ENCODE measurements around the gene TMX1. TPM values are rescaled to one million over a fixed set of nuclear protein-coding genes. Genes with fewer than 3 reads are reported as not detected.
"Not testable (repeated sequence)": the region's sequence is repeated elsewhere in the genome, so short reads cannot be mapped to it uniquely, and the experiment has no call there.

Gene TMX1, protein sequence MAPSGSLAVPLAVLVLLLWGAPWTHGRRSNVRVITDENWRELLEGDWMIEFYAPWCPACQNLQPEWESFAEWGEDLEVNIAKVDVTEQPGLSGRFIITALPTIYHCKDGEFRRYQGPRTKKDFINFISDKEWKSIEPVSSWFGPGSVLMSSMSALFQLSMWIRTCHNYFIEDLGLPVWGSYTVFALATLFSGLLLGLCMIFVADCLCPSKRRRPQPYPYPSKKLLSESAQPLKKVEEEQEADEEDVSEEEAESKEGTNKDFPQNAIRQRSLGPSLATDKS
- 25.6 TPM for total RNA-seq

DNA sequence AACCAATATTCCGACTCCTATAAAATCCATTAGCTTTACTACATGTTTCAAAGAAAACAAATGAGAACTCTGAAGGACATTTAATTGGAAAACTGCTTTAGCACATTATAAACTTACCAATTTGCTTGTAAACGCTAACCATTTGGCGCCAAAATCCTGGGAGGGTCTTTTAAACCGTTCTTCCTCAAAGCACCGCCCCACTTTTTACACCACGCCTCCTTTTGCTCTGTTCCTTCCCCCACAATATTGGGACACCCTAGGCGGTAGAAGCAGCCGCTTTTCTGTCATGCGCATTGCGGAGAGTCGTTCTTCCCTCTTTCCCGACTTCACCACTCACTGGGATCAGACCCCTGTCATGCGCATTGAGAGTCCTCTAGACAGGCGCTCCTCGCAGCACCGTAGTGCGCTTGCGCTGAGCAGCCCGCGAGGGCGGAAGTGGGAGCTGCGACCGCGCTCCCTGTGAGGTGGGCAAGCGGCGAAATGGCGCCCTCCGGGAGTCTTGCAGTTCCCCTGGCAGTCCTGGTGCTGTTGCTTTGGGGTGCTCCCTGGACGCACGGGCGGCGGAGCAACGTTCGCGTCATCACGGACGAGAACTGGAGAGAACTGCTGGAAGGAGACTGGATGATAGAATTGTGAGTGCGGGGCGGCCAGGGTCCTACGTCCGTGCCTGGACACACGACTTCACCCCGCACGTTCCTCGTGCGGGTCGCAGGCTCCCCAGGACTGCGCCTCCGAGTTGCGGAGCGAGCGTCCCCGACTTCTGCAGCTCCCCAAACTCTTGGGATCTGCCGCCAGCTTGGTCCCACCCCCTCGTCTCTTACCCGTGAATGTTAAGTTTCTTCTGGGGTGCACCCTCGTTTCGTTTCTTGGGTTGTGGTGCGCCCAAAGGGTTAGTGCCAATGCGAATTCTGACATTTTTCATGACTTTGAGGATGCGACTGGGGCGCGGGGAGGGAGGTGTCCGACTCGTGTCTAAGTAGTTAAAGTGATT lies at the start of gene TMX1:
Gene TMX1 (plus strand): TSS at position 435 of the 991 bp plus-strand sequence. CDS start 46 bp downstream, at position 481.
- peak; percentile 77 to 98 (median 95) for DNase-seq (ENCODE audit: low read depth in 2 of 3, low spot score in 2 of 3)

DNA sequence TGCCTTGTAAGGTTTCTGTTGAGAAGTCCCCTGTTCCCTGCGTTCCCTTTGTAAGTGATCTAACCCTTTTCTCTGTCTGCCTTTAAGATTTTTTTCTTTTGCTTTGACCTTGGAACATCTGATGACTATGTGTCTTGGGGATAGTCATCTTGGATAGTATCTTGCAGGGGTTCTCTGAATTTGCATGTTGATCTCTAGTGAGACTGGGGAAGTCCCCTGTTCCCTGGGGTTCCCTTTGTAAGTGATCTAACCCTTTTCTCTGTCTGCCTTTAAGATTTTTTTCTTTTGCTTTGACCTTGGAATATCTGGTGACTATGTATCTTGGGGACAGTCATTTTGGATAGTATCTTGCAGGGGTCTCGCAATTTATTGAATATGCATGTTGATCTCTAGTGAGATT lies 38.2 kb upstream of the TMX1 start:
- DNase-seq (ENCODE audit: low read depth in 2 of 3, low spot score in 2 of 3), result no peak

DNA sequence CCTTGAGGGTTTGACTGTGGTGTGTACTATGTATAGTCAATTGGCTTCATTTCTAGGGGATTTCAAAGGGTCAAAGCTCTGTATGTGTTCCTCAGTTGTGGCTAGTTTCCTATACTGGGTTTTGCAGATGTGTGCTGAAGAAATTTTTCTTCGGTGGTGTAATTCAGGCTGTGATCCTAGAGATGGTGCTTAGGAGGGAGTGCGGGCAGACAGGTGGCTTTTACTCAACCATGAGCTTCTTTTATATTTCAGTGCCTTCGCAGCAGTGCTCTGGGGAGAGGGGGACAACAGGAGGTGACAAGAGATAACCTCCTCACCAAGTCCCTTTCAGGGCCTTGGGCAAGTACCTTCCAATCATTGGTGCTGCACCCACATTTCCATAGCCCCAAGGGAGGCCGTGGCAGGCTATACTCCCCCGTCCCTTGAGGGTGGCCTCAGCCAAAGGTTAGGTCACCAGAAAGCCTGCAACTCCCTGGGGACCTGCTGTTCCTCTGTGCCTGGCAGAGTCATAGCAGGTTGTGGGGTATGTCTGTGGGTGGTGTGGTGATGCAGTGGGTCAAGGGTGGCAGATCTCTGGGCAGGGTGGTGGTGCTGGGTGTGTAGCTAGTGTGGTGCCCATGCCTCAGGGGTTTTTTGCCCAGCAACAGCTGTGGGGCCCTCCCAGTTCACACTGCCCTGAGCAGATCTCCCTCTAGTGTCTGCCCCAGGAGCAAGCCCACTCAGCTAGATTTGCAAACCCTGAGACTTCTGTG lies 37.0 kb upstream of the TMX1 start:
- no peak for DNase-seq (ENCODE audit: low read depth in 2 of 3, low spot score in 2 of 3)

DNA sequence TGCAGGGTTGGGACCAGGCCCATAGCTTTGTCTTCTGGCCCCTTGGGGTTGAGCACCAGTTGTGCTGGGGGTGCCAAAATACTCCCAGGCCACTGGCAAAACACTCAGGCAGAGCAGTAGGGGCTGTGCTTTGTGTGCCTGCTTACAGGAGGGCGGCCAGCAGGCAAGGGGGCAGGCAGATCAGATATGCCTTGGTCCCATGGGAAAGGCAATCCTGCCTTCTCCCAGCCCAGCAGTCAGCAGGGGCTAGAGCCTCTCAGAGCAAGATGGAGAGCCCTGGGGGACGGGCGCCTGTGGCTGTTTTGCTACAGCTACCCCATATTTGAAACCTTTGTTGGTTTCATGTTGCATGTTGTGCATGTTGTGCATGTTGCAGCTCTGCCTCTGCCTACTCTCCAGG lies 36.2 kb upstream of the TMX1 start:
- DNase-seq (ENCODE audit: low read depth in 2 of 3, low spot score in 2 of 3), result no peak

DNA sequence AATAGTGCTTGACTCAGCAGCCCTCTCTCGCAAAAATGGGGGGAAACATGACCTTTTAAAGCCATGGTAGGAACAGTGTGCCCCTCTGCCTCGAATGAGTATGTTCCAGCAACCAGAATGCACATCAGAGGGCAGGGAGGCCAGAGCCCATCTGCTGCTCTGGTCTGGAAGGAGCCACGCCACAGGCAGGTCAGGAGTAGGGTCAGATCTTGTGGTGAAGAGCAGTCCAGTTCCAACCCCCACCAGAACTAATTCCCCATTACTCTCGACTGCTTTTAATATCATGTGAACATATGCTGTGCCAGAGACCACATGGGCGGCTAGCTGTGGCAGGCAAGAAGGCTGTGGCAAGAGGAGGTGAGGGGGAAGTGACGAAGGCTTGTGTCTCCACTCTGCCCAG lies 34.6 kb upstream of the TMX1 start:
- DNase-seq (ENCODE audit: low read depth in 2 of 3, low spot score in 2 of 3), result peak in 1 of 3 donors; percentile 31

DNA sequence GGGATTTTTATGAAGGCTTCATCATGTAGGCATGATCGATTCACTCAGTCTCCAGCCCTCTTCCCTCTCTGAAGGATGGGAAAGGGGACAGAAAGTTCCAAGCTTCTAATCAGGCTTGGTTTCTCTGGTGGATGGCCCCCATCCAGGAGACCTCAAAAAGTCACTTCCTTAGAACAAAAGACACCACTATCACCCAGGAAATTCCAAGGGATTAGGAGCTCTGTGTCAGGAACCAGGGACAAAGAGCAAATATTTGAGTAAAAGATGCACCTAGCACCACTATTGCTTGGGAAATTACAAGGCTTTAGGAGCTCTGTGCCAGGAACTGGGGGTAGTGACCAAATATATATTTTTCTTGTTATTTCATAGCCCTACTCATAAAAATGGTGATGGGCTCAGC lies 33.6 kb upstream of the TMX1 start:
- DNase-seq (ENCODE audit: low read depth in 2 of 3, low spot score in 2 of 3), result no peak

DNA sequence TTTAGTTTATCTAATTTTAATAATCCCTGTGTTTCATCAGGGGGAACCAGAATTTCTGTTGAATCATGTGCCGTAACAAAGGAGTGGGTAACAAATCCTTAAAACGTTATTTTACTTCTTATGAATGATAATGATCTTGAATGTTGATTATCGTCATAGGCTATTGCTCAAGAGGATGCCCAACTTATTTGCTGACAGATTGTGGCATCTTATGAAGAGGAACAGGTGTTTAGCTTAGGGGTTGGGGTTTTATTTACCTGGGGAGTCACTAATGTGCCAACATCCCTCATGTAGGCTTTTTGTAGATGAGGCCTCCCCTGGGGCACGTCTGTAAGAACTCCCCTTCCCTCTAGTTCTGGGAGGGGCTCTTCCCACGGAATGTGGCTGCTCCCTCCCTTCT lies 32.4 kb upstream of the TMX1 start:
- no peak for DNase-seq (ENCODE audit: low read depth in 2 of 3, low spot score in 2 of 3)

DNA sequence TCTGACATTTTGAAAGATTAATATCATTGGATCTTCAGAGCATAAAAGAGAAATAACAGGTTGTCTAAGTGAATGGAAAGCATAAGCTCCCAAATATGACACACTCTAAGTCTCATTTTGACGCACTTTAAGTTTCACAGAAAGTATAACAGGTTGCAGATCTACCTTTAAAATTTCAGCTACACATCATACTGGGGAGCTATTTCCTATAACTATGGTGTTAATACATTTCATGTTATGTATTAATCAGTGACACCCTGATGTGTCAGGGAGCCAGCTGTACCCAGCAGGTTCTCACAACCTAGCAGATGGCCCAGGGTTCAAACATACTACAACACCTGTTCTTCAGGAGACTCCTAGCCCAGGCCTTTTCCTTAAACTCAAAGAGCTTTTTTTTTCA lies 31.1 kb upstream of the TMX1 start:
- DNase-seq (ENCODE audit: low read depth in 2 of 3, low spot score in 2 of 3), result no peak

DNA sequence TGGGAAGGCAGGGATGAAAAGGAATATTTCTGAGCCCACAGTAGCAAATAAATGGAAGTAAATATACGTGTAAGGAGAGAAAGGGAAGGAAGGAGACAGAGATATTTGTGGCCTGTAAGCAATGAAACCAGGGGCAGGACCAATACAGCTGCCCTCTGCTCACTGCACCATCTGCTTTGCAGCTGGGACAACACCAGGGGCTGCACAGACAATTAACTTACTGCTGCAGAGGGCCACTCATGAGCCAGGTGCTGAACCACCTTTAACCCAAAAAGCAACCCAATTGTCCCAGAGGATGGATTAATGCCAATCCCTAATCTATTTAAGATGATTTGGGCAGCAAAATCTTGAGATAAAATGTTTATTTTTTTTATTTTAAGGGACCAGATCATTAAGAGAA lies 30.6 kb upstream of the TMX1 start:
- no peak for DNase-seq (ENCODE audit: low read depth in 2 of 3, low spot score in 2 of 3)

DNA sequence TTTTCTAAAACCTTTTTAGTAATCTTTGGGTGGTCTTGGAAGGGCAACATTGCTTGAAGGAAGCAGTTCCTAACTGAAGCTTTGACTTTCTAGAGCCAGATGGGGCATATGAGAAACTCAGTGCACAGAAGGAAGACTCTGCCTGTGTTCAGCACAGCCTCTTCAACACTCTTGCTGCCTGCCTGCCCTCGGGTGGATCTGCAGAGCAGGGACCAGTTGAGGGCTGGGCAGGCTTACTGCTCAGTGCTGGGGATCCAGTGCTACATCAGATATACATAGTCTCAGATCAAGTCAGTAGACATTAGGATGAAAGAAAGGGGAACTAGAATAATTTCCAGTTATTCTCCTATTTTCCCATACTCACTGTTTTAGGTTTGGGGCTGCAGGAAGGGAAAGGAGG lies 29.5 kb upstream of the TMX1 start:
- DNase-seq (ENCODE audit: low read depth in 2 of 3, low spot score in 2 of 3), result no peak

DNA sequence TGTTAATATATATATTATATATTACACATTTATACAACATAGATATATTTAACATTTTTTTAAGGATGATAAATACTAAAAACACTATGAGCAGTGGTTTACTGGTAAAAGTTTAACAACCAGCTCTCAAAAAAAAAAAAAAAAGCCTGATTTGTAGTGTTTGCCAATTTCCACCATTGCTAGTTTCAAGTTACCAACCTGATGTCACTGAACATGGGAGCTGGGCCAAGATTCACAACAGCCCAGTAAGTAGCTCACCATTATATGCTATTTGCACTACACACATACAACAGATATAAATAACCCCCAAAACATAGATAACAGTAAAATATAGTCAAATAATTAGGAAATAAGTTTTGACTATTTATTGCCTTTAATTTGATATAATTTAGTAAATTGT lies 28.9 kb upstream of the TMX1 start:
- DNase-seq (ENCODE audit: low read depth in 2 of 3, low spot score in 2 of 3), result no peak

DNA sequence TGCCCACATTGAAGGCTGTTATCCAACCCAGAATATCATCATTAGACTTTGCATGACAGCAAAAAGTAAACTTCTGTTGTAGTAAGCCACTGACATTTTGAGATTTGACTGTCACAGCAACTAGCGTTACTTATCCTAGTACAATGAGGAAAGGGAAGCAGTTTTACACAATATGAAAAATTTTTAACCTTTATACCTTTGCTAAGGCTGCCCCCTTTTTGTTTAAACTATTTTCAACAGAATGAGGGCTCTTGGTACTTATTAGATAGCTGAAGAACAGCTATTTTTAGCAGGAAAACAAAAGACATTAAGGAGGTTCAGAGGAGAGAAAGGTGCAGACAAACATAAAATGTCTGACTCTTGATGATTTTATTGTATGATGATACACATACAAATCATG lies 23.4 kb upstream of the TMX1 start:
- DNase-seq (ENCODE audit: low read depth in 2 of 3, low spot score in 2 of 3), result no peak

DNA sequence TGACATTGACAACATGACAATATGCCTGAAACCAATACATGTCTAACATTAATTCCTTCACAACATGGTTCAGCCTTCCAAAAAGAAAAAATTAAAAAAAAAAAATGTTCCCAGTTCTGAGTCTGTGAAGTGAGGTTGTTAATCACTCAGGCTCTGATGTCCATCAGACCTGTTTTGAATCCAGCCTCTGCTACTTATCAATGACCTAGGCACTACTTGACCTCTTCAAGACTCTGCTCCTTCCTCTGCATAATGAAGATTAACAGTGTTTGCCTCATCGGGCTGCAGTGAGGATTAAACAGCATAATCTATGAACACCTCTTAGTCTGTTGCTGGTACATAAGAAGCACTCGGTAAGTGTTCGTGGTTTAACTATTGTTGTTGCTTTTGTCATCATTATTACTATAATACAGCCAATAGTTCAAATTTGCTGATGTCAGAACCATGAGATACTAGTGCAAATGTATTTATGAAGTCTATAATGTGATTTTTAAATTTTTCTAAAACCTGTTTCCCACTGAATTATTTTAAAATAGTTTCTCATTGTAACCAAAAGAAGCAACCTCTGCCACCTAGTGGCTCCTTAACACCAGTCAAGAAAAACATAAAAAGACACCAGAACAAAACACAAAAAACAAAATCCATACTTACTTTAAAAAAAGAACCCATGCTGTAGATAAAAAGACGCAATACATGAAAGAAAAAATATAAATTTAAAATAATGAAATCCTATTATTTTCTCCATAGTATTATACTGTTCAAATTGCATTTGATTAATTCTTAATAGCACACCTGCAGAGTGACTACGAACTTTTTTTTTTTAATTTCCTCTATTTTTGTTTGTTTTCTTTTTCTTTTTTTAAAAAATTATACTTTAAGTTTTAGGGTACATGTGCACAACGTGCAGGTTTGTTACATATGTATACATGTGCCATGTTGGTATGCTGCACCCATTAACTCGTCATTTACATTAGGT lies 20.3 kb upstream of the TMX1 start:
- peak in 2 of 3 donors; percentile 36 to 71 for DNase-seq (ENCODE audit: low read depth in 2 of 3, low spot score in 2 of 3)

DNA sequence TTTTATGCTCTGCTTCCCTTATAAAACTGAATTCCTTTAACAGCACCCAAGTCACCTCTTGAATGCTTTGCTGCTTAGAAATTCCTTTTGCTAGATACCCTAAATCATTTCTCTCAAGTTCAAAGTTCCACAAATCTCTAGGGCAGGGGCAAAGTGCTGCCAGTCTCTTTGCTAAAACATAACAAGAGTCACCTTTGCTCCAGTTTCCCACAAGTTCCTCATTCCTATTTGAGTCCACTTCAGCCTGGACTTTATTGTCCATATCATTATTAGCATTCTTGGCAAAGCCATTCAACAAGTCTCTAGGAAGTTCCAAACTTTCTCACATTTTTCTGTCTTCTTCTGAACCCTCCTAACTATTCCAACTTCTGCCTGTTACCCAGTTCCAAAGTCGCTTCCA lies 16.6 kb upstream of the TMX1 start:
- DNase-seq (ENCODE audit: low read depth in 2 of 3, low spot score in 2 of 3), result not testable (repeated sequence)

DNA sequence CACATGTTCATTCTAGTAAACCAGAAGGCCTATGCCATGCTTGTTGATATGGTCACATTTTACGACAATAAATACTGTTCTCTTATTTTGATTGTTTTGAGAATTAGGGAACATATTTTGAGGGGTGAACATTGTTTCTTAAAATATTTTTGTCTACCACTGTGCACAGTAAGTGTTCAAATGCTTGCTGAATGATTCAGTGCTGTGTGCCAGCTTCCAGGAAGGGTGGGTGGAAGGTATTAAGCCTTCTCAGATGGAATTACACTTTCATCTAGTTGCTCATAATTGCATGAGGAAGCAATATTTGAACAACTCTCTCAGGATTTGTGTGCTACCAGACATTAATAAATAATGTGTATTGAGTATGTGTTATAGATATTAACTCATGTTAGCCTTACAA lies 15.5 kb upstream of the TMX1 start:
- DNase-seq (ENCODE audit: low read depth in 2 of 3, low spot score in 2 of 3), result no peak

DNA sequence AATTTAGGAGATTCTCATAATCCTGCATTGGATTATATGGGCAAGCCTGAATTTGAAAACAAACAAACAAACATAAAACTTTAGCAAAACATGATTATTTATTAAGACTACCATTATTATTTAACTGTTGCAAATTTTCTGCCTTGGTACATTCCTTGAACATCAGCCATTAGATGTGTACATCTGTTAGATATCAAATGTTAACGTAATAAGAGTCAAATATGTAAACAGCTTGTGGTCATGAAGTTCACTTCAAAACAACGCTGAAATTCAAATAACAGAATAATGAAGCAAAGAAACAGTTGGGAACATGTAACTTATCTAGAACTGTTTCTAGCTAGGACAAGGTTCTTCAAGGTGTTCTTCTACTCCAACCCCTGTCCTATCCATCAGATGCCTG lies 14.3 kb upstream of the TMX1 start:
- DNase-seq (ENCODE audit: low read depth in 2 of 3, low spot score in 2 of 3), result no peak

DNA sequence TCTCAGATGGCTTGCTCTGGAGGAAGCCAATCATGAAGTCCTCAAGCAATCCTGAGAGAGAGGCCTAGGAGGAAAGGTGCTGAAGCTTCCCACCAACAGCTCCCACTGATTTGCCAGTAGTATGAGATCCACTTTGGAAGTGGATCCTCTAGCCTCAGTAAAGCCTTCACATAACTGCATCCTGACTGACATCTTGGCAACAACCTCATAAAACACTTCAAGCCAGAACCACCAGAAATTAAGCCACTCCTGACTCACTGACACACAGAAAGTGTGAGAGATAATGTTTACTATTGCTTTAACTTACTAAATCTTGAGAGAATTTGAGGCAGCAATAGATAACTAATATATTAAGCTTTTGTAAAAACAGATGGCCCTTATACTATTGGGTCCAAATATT lies 11.7 kb upstream of the TMX1 start:
- DNase-seq (ENCODE audit: low read depth in 2 of 3, low spot score in 2 of 3), result no peak

DNA sequence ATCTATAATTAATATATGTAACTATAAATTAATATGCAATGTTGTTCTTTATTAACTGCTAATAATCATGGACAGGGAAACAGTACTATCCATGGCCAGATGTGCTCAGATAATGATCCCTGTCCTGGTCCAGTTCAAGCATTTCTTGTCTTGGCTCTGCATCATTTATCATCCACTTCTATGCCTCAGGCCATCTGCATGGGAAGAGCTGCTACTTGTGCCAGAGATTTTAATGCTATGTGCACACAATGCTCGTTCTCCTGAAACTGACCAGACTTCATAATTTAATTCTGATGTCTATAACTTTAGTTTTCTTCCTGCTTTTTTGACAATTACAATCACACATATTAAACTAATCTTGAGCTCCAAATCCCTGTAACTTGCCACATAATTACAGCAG lies 11.2 kb upstream of the TMX1 start:
- DNase-seq (ENCODE audit: low read depth in 2 of 3, low spot score in 2 of 3), result no peak

DNA sequence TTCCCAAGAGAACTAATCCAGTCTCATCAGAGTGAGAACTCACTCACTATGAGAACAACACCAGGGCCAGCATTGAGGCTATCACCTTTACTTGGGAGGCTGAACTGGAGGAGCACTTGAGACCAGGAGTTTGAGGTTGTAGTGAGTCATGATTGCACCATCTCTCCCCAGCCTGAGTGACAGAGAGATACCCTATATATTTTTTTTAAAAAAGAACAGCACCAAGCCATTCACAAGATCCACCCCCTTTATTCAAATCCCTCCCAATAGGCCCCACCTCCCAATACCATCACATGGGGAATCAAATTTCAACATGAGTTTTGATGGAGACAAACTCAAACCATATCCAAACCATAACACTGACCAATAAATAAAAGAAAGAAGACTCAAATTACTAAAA lies 3.7 kb upstream of the TMX1 start:
- no peak for DNase-seq (ENCODE audit: low read depth in 2 of 3, low spot score in 2 of 3)

DNA sequence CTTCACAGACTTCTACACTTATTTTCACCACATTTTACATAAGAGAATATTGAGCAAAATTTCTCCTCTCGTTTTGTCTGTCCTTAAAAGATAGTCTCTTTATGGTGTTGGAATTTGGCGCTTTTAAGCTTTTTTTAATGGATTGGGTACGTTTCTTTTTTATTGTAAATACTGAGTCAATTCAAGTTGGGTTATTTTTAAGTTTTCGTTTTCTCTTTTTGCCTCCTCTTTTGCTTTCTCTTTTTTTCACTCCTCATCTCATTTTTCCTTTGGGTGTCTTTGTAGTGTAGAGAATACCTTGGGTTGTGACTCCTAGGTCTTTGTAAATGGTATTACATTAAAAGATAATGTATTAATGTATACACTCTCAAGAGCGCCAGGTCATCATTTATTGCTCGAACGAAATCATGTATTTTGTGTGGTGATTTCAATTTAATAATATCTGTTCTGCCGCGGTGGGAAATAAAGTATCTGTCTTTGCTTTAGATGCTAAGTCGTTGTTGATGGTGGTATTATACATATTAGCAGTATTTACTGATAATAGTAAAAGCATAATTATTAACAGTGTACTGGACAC lies 845 bp downstream of the TMX1 start:
- DNase-seq (ENCODE audit: low read depth in 2 of 3, low spot score in 2 of 3), result no peak

Data from hematopoietic multipotent progenitor cell (in vitro differentiated cells).